K562 (cell line): ENCODE data around the gene PPP1R13L. TPM values are rescaled to one million over a fixed set of nuclear protein-coding genes. Genes with fewer than 3 reads are reported as not detected.

Source experiments
- ARID3A ChIP-seq: IDR thresholded peaks from 2 replicates; pipeline ENCODE4 v1.6.1; 2012; ENCODE audit warnings: low read depth, low read length, improper control_type of control experiment, borderline replicate concordance
- ATF1 ChIP-seq, 2 experiments: fragments of 450-650 bp in 1 of 2; IDR thresholded peaks; 2 replicates each; pipeline ENCODE4 v1.6.1; 2016; ENCODE audit warnings: missing compliant biosample characterization in 1 of 2, missing genetic modification characterization in 1 of 2
- ATF6 ChIP-seq: sonication (generic); formaldehyde crosslinking; IDR thresholded peaks from 2 replicates; pipeline ENCODE4 v1.4.0; 2020; ENCODE audit warnings: mild to moderate bottlenecking, missing genetic modification reagents
- BACH1 ChIP-seq: fragments of 200-800 bp; sonication (Bioruptor generic); IDR thresholded peaks from 2 replicates; pipeline ENCODE4 v1.6.1; 2016; ENCODE audit warnings: missing genetic modification characterization, missing compliant biosample characterization
- DMBX1 ChIP-seq: fragments of 250-450 bp; sonication (Bioruptor Pico); IDR thresholded peaks from 2 replicates; pipeline ENCODE4 v1.8.0; 2022; ENCODE audit warnings: inconsistent platforms, mild to moderate bottlenecking, moderate library complexity, borderline replicate concordance
- ETV6 ChIP-seq, 3 experiments: fragments of 150-350 bp in 1 of 3; sonication (generic) in 1 of 3; formaldehyde crosslinking in 1 of 3; IDR thresholded peaks; 2 replicates each; pipeline versions ENCODE4 v1.6.1 to v1.8.0; 2014 to 2022; ENCODE audit warnings: borderline replicate concordance in 2 of 3, low read depth in 2 of 3, antibody characterized with exemption in 1 of 3, low read length in 1 of 3, mild to moderate bottlenecking in 1 of 3, missing genetic modification reagents in 1 of 3
- FOSL1 ChIP-seq: fragments of 200-800 bp; sonication (Bioruptor generic); conservative IDR thresholded peaks from 2 replicates; pipeline ENCODE4 v1.6.1; 2016; ENCODE audit warnings: missing genetic modification characterization, missing compliant biosample characterization
- FOXK1 ChIP-seq: sonication (generic); formaldehyde crosslinking; IDR thresholded peaks from 2 replicates; pipeline ENCODE4 v1.8.0; 2022; ENCODE audit warnings: missing genetic modification reagents, mild to moderate bottlenecking, borderline replicate concordance
- FOXM1 ChIP-seq, 2 experiments: fragments of 450-650 bp in 1 of 2; sonication (generic) in 1 of 2; formaldehyde crosslinking in 1 of 2; IDR thresholded peaks; 2 replicates each; pipeline versions ENCODE4 v1.6.1 to v1.9.0; 2017 to 2022; ENCODE audit warnings: low read depth in 2 of 2, mild to moderate bottlenecking in 2 of 2, missing genetic modification reagents in 1 of 2, moderate library complexity in 1 of 2
- NCOA1 ChIP-seq: fragments of 450-650 bp; IDR thresholded peaks from 2 replicates; pipeline ENCODE4 v1.6.1; 2016; ENCODE audit warnings: low read depth
- PRMT5 ChIP-seq: sonication (generic); formaldehyde crosslinking; IDR thresholded peaks from 2 replicates; pipeline ENCODE4 v1.5.0; 2020; ENCODE audit warnings: missing genetic modification reagents
- RBM15 ChIP-seq: fragments of 200-400 bp; formaldehyde crosslinking; IDR thresholded peaks from 2 replicates; pipeline ENCODE4 v1.6.1; 2018; ENCODE audit warnings: mild to moderate bottlenecking, low read length, moderate library complexity; ENCODE audit not compliant: insufficient read depth
- RHOXF2B ChIP-seq: fragments of 250-450 bp; sonication (Bioruptor Pico); conservative IDR thresholded peaks from 2 replicates; pipeline ENCODE4 v1.5.1; 2021
- SAFB ChIP-seq: fragments of 200-400 bp; formaldehyde crosslinking; IDR thresholded peaks from 2 replicates; pipeline ENCODE4 v1.6.1; 2017; ENCODE audit warnings: low read depth, low read length, borderline replicate concordance
- SP2 ChIP-seq: IDR thresholded peaks from 2 replicates; pipeline ENCODE4 v1.6.1; 2011; ENCODE audit warnings: mild to moderate bottlenecking, low read depth, low read length, moderate library complexity; ENCODE audit not compliant: poor library complexity, severe bottlenecking; ENCODE audit errors: extremely low read depth
- STAT5B ChIP-seq: fragments of 250-450 bp; sonication (Bioruptor Pico); IDR thresholded peaks from 2 replicates; pipeline ENCODE4 v1.8.0; 2021; ENCODE audit warnings: mild to moderate bottlenecking, inconsistent platforms
- TCF7 ChIP-seq: sonication (generic); IDR thresholded peaks from 2 replicates; pipeline ENCODE4 v1.6.1; 2016; ENCODE audit warnings: antibody characterized with exemption, borderline replicate concordance
- ZEB2 ChIP-seq: fragments of 450-650 bp; IDR thresholded peaks from 2 replicates; pipeline ENCODE4 v1.6.1; 2016
- ZFPM2 ChIP-seq: fragments of 250-450 bp; sonication (Bioruptor Pico); IDR thresholded peaks from 2 replicates; pipeline ENCODE4 v1.5.1; 2022; ENCODE audit warnings: mild to moderate bottlenecking
- ZNF121 ChIP-seq: sonication (generic); formaldehyde crosslinking; conservative IDR thresholded peaks from 2 replicates; pipeline ENCODE4 v1.8.0; 2022; ENCODE audit warnings: missing genetic modification reagents
- ZNF449 ChIP-seq: fragments of 250-450 bp; sonication (Bioruptor Pico); IDR thresholded peaks from 2 replicates; pipeline ENCODE4 v1.8.0; 2022; ENCODE audit warnings: moderate library complexity, mild to moderate bottlenecking, inconsistent platforms
- polyA plus RNA-seq, 8 experiments: library from polyadenylated mRNA; depleted of rRNA in 4 of 8; stranded (reverse) in 5 of 8; unstranded in 3 of 8; fragments of >200 nt; fragmentation: Nextera tagmentation in 2 of 8; fragmentation: Illumina TruSeq in 1 of 8; extraction: Ambion mirVana in 2 of 8; extraction: Trizol in 1 of 8; gene quantifications; 2 replicates each; pipeline versions ENCODE4 v1.2.1 to v1.2.3, GENCODE V29; 2011 to 2014; ENCODE audit warnings: inconsistent platforms in 1 of 8, missing spikeins in 1 of 8
- total RNA-seq, 7 experiments: library from RNA; depleted of rRNA in 6 of 7; stranded (reverse); fragments of >200 nt in 6 of 7; fragmentation: Illumina TruSeq in 2 of 7; extraction: Trizol in 2 of 7; gene quantifications; 2 replicates each; pipeline versions ENCODE4 v1.2.1 to v1.2.3, GENCODE V29; 2011 to 2021; ENCODE audit warnings: low replicate concordance in 1 of 7

PPP1R13L gene
- total and polyA plus RNA-seq, 9 of the 15 experiments (the other 6 are each of a cell fraction or from before 2014, with no cell fraction given) = 0.32 to 6.7 (median 2.0) TPM

- TF ChIP-seq DMBX1 (CRISPR knock-in tag) (no peak), FOXK1 (peak; percentile 16; the same call in 1 of the 2 replicates), SAFB (no peak), ETV6 (IDR thresholded peaks at IDR 0.05; ENCODE audit: borderline replicate concordance in 1 of 2, low read depth in 2 of 2, low read length in 1 of 2) (no peak; a peak in 1 of 4 replicates), ETV6 (CRISPR knock-in tag; IDR thresholded peaks at IDR 0.05; ENCODE audit: borderline replicate concordance) (no peak), RBM15 (no peak), SP2 (no peak), ATF6 (CRISPR knock-in tag) (no peak), ARID3A (no peak), ZEB2 (no peak; the same call in 1 of the 2 replicates), STAT5B (CRISPR knock-in tag) (no peak), PRMT5 (CRISPR knock-in tag) (no peak), ZNF121 (CRISPR knock-in tag) (peak; percentile 33; the same call in 1 of the 2 replicates), ZNF449 (CRISPR knock-in tag) (no peak), RHOXF2B (no peak), ZFPM2 (CRISPR knock-in tag) (no peak), BACH1 (tag) (no peak), NCOA1 (no peak), FOXM1 (IDR thresholded peaks at IDR 0.05; ENCODE audit: low read depth) (peak; percentile 20; the same call in 1 of the 2 replicates), FOXM1 (CRISPR knock-in tag; IDR thresholded peaks at IDR 0.05; ENCODE audit: low read depth) (no peak), FOSL1 (tag) (no peak), TCF7 (no peak), ATF1 (CRISPR knock-in tag; IDR thresholded peaks at IDR 0.05) (no peak), ATF1 (tag; IDR thresholded peaks at IDR 0.05) (no peak)
These were observed 37.5 kb upstream of the PPP1R13L start (continued) for GRCh38 chr19:45442408-45442777.
